WTC11 (cell line): ENCODE data around the gene FRMD4A. TPM values are rescaled to one million over a fixed set of nuclear protein-coding genes. Genes with fewer than 3 reads are reported as not detected.

Experiments used
- ATAC-seq: fragments of 200-7000 bp; cut with Tn5 transposase; 2 replicates; pipeline ENCODE4 v1.10.0; 2021; ENCODE audit warnings: mild to moderate bottlenecking, moderate library complexity
- CTCF ChIA-PET: fragments of 300-600 bp; sonication (Branson Sonifier 250); formaldehyde crosslinking; loops from one replicate; lab custom pipeline; 2021; ENCODE audit warnings: antibody characterized with exemption; lab: Charles Lee
- POLR2A ChIA-PET: fragments of 350-600 bp; sonication (Branson Sonifier 250); formaldehyde crosslinking; loops from one replicate; lab custom pipeline; 2021; ENCODE audit warnings: antibody characterized with exemption; lab: Charles Lee
- DNase-seq: peaks from one replicate; pipeline ENCODE4 v3.0.0; 2021; ENCODE audit warnings: low spot score
- H3K27ac Mint-ChIP-seq: 2 replicates; pipeline ENCODE4 v1.8.0; 2021; ENCODE audit warnings: mixed read lengths
- H3K27me3 Mint-ChIP-seq: 2 replicates; pipeline ENCODE4 v1.8.0; 2021; ENCODE audit warnings: low read depth, mild to moderate bottlenecking, moderate library complexity, mixed read lengths
- H3K36me3 Mint-ChIP-seq: 2 replicates; pipeline ENCODE4 v1.8.0; 2021; ENCODE audit warnings: mixed read lengths
- H3K4me1 Mint-ChIP-seq: 2 replicates; pipeline ENCODE4 v1.8.0; 2022; ENCODE audit warnings: mixed read lengths
- H3K4me3 Mint-ChIP-seq: 2 replicates; pipeline ENCODE4 v1.8.0; 2021; ENCODE audit warnings: mild to moderate bottlenecking, moderate library complexity, mixed read lengths
- H3K9me3 Mint-ChIP-seq: 2 replicates; pipeline ENCODE4 v1.8.0; 2021; ENCODE audit warnings: mixed read lengths
- FOXK1 ChIP-seq: sonication (generic); formaldehyde crosslinking; IDR thresholded peaks from 2 replicates; pipeline ENCODE4 v1.8.0; 2022; ENCODE audit warnings: mild to moderate bottlenecking, moderate library complexity, missing genetic modification reagents
- IRF2 ChIP-seq: sonication (generic); formaldehyde crosslinking; IDR thresholded peaks from 2 replicates; pipeline ENCODE4 v1.8.0; 2022; ENCODE audit warnings: low read depth, missing genetic modification reagents, borderline replicate concordance
- OVOL2 ChIP-seq: fragments of 250-450 bp; sonication (Bioruptor Pico); IDR thresholded peaks from 2 replicates; pipeline ENCODE4 v1.9.0; 2021; ENCODE audit warnings: mild to moderate bottlenecking, borderline replicate concordance
- SOX15 ChIP-seq: fragments of 250-450 bp; sonication (Bioruptor Pico); IDR thresholded peaks from 2 replicates; pipeline ENCODE4 v1.9.0; 2021; ENCODE audit warnings: mild to moderate bottlenecking
- SP1 ChIP-seq: sonication (generic); formaldehyde crosslinking; conservative IDR thresholded peaks from 2 replicates; pipeline ENCODE4 v1.8.1; 2022; ENCODE audit warnings: missing genetic modification reagents
- TCF7 ChIP-seq: sonication (generic); formaldehyde crosslinking; IDR thresholded peaks from 2 replicates; pipeline ENCODE4 v1.8.0; 2022; ENCODE audit warnings: mild to moderate bottlenecking, low read depth, missing genetic modification reagents, moderate library complexity
- TEAD1 ChIP-seq: sonication (generic); formaldehyde crosslinking; IDR thresholded peaks from 2 replicates; pipeline ENCODE4 v1.8.0; 2022; ENCODE audit warnings: mild to moderate bottlenecking, missing genetic modification reagents
- ZNF232 ChIP-seq: sonication (generic); formaldehyde crosslinking; IDR thresholded peaks from 2 replicates; pipeline ENCODE4 v1.8.0; 2022; ENCODE audit warnings: mild to moderate bottlenecking, missing genetic modification reagents
- ZNF317 ChIP-seq: sonication (generic); formaldehyde crosslinking; IDR thresholded peaks from 2 replicates; pipeline ENCODE4 v1.8.1; 2023; ENCODE audit warnings: low read depth, mild to moderate bottlenecking, moderate library complexity, missing genetic modification reagents, borderline replicate concordance
- ZNF396 ChIP-seq: fragments of 250-450 bp; sonication (Bioruptor Pico); IDR thresholded peaks from 2 replicates; pipeline ENCODE4 v1.8.0; 2021; ENCODE audit warnings: mild to moderate bottlenecking, moderate library complexity, borderline replicate concordance
- ZNF671 ChIP-seq: fragments of 250-450 bp; sonication (Bioruptor Pico); IDR thresholded peaks from 2 replicates; pipeline ENCODE4 v1.8.0; 2021; ENCODE audit warnings: mild to moderate bottlenecking
- total RNA-seq: library from RNA; stranded (reverse); gene quantifications from 3 replicates; pipeline ENCODE4 v1.2.3, GENCODE V29; 2021
- TF ChIP-seq, protein P1 (sequence below): fragments of 250-450 bp; sonication (Bioruptor Pico); IDR thresholded peaks from 2 replicates; pipeline ENCODE4 v1.9.0; 2021; ENCODE audit warnings: mild to moderate bottlenecking
- TF ChIP-seq, protein P2 (sequence below): sonication (generic); formaldehyde crosslinking; IDR thresholded peaks from 2 replicates; pipeline ENCODE4 v1.8.0; 2022; ENCODE audit warnings: missing genetic modification reagents
- TF ChIP-seq, protein P3 (sequence below): sonication (generic); formaldehyde crosslinking; conservative IDR thresholded peaks from 2 replicates; pipeline ENCODE4 v1.8.1; 2023; ENCODE audit warnings: mild to moderate bottlenecking, low read depth, missing genetic modification reagents, moderate library complexity
- TF ChIP-seq, protein P4 (sequence below): fragments of 250-450 bp; sonication (Bioruptor Pico); IDR thresholded peaks from 2 replicates; pipeline ENCODE4 v1.8.0; 2021; ENCODE audit warnings: mild to moderate bottlenecking
- TF ChIP-seq, protein P5 (sequence below): sonication (generic); formaldehyde crosslinking; IDR thresholded peaks from 2 replicates; pipeline ENCODE4 v1.8.0; 2022; ENCODE audit warnings: mild to moderate bottlenecking, missing genetic modification reagents

The FRMD4A gene
- total RNA-seq, 1 experiment from 2014 or later, result 35.5 TPM

DNA sequence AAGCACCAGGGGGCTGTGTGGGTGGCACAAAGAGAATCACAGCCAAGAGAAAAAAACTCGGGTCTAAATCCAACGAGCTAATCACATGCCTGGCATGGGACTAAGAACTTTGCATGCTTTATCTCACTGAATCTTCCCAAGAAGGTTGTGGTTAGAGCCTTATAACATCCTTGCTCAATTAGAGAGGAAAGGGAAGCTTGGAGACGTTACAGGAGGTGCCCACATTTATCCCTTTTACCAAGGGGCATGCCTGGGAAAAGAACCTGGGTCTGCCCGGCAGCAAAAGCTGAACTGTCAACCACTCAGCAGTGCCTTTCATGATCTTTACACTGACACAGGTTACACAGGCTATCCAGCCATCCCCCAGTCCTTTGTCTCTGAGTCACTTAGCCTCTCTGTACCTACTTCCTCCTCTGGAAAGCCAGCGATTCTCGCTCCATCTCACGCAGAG is 553.8 kb downstream of the FRMD4A start (continued):
- TF ChIP-seq, protein P1, sequence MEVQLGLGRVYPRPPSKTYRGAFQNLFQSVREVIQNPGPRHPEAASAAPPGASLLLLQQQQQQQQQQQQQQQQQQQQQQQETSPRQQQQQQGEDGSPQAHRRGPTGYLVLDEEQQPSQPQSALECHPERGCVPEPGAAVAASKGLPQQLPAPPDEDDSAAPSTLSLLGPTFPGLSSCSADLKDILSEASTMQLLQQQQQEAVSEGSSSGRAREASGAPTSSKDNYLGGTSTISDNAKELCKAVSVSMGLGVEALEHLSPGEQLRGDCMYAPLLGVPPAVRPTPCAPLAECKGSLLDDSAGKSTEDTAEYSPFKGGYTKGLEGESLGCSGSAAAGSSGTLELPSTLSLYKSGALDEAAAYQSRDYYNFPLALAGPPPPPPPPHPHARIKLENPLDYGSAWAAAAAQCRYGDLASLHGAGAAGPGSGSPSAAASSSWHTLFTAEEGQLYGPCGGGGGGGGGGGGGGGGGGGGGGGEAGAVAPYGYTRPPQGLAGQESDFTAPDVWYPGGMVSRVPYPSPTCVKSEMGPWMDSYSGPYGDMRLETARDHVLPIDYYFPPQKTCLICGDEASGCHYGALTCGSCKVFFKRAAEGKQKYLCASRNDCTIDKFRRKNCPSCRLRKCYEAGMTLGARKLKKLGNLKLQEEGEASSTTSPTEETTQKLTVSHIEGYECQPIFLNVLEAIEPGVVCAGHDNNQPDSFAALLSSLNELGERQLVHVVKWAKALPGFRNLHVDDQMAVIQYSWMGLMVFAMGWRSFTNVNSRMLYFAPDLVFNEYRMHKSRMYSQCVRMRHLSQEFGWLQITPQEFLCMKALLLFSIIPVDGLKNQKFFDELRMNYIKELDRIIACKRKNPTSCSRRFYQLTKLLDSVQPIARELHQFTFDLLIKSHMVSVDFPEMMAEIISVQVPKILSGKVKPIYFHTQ (CRISPR knock-in tag), result no peak
- no peak for TF ChIP-seq SP1 (CRISPR knock-in tag)
- no peak for TF ChIP-seq SOX15
- TF ChIP-seq, protein P2, sequence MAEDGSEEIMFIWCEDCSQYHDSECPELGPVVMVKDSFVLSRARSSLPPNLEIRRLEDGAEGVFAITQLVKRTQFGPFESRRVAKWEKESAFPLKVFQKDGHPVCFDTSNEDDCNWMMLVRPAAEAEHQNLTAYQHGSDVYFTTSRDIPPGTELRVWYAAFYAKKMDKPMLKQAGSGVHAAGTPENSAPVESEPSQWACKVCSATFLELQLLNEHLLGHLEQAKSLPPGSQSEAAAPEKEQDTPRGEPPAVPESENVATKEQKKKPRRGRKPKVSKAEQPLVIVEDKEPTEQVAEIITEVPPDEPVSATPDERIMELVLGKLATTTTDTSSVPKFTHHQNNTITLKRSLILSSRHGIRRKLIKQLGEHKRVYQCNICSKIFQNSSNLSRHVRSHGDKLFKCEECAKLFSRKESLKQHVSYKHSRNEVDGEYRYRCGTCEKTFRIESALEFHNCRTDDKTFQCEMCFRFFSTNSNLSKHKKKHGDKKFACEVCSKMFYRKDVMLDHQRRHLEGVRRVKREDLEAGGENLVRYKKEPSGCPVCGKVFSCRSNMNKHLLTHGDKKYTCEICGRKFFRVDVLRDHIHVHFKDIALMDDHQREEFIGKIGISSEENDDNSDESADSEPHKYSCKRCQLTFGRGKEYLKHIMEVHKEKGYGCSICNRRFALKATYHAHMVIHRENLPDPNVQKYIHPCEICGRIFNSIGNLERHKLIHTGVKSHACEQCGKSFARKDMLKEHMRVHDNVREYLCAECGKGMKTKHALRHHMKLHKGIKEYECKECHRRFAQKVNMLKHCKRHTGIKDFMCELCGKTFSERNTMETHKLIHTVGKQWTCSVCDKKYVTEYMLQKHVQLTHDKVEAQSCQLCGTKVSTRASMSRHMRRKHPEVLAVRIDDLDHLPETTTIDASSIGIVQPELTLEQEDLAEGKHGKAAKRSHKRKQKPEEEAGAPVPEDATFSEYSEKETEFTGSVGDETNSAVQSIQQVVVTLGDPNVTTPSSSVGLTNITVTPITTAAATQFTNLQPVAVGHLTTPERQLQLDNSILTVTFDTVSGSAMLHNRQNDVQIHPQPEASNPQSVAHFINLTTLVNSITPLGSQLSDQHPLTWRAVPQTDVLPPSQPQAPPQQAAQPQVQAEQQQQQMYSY (CRISPR knock-in tag), result no peak
- TF ChIP-seq TCF7 (CRISPR knock-in tag), result no peak
- no peak for TF ChIP-seq ZNF396 (CRISPR knock-in tag)
- TF ChIP-seq, all 79 proteins: peak for 0

DNA sequence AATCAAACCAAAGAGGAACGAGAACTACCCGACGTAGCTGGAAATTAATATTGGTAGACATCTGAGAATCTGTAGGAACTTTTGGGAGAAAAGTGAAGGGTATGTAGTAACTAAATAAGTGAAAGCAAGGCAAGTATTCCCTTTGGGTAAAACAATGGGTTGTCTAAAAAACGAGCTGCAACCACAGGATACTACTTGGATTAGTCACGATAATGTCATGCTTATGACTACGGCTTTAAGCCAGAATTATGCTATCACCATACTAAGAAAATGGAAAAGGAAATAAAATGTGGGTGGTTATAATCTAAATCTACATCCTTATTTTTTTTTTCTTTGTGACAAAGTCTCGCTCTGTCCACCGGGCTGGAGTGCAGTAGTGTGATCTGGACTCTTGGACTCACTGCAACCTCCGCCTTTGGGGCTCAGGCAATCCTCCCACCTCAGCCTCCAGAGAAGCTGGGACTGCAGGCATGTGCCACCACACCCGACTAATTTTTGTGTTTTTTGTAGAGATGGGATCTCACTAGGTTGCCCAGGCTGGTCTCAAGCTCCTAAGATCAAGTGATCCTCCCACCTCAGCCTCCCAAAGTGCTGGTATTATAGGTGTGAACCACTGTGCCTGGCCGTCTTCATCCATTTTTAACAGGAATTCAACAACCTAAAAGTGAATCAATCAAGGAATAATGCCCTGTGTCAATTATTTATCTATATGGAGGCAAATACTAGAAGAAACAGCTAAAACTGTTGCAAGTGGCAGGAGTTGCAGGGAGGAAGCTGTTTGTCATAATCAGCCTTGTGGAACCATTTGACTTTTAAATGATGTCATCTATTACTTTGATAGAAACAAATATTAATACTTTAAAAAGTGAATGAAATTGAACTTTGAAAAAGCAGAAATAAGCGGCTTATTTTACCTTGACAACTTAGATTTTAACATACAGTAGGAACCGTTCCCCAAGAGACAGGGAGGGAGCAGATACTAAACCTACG is 554.6 kb downstream of the FRMD4A start:
- peaks cover 14% of the 10 kb centered on the region for H3K4me1 Mint-ChIP-seq
- CTCF ChIA-PET, result interaction anchor here (0.9 kb wide), 1 partner anchor 410 kb away, joined by 4 read pairs; no protein-coding TSS in a partner anchor
- DNase-seq, result no peak
- TF ChIP-seq FOXK1, result no peak
- TF ChIP-seq ZNF232 (CRISPR knock-in tag), result no peak
- no peak for TF ChIP-seq IRF2 (CRISPR knock-in tag)
- no peak for TF ChIP-seq TEAD1
- TF ChIP-seq, protein P3, sequence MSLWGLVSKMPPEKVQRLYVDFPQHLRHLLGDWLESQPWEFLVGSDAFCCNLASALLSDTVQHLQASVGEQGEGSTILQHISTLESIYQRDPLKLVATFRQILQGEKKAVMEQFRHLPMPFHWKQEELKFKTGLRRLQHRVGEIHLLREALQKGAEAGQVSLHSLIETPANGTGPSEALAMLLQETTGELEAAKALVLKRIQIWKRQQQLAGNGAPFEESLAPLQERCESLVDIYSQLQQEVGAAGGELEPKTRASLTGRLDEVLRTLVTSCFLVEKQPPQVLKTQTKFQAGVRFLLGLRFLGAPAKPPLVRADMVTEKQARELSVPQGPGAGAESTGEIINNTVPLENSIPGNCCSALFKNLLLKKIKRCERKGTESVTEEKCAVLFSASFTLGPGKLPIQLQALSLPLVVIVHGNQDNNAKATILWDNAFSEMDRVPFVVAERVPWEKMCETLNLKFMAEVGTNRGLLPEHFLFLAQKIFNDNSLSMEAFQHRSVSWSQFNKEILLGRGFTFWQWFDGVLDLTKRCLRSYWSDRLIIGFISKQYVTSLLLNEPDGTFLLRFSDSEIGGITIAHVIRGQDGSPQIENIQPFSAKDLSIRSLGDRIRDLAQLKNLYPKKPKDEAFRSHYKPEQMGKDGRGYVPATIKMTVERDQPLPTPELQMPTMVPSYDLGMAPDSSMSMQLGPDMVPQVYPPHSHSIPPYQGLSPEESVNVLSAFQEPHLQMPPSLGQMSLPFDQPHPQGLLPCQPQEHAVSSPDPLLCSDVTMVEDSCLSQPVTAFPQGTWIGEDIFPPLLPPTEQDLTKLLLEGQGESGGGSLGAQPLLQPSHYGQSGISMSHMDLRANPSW (CRISPR knock-in tag), result no peak
- no peak for TF ChIP-seq ZNF671
- TF ChIP-seq, protein P4, sequence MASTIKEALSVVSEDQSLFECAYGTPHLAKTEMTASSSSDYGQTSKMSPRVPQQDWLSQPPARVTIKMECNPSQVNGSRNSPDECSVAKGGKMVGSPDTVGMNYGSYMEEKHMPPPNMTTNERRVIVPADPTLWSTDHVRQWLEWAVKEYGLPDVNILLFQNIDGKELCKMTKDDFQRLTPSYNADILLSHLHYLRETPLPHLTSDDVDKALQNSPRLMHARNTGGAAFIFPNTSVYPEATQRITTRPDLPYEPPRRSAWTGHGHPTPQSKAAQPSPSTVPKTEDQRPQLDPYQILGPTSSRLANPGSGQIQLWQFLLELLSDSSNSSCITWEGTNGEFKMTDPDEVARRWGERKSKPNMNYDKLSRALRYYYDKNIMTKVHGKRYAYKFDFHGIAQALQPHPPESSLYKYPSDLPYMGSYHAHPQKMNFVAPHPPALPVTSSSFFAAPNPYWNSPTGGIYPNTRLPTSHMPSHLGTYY (CRISPR knock-in tag), result no peak
- TF ChIP-seq, protein P5, sequence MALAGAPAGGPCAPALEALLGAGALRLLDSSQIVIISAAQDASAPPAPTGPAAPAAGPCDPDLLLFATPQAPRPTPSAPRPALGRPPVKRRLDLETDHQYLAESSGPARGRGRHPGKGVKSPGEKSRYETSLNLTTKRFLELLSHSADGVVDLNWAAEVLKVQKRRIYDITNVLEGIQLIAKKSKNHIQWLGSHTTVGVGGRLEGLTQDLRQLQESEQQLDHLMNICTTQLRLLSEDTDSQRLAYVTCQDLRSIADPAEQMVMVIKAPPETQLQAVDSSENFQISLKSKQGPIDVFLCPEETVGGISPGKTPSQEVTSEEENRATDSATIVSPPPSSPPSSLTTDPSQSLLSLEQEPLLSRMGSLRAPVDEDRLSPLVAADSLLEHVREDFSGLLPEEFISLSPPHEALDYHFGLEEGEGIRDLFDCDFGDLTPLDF (CRISPR knock-in tag), result no peak
- TF ChIP-seq OVOL2 (CRISPR knock-in tag), result no peak
- no peak for TF ChIP-seq ZNF317 (CRISPR knock-in tag)
- TF ChIP-seq, all 79 proteins: peak for 0
- Mint-ChIP-seq H3K9me3 (peaks cover 5% of the 10 kb centered on the region), H3K27ac (no peak overlapping the region), H3K36me3 (peaks cover 8% of the 10 kb centered on the region), H3K27me3 (no peaks in the 10 kb centered on the region), H3K4me3 (no peak overlapping the region)
- ATAC-seq, result no peak
- POLR2A ChIA-PET, result no interaction called here
